Measurements from ENCODE around the gene PLEKHA7. TPM values are rescaled to one million over a fixed set of nuclear protein-coding genes. Genes with fewer than 3 reads are reported as not detected.

The PLEKHA7 gene
- total RNA-seq, 6 donors from 2014 or later = 27.5 to 87.0 (median 48.6) TPM

DNA sequence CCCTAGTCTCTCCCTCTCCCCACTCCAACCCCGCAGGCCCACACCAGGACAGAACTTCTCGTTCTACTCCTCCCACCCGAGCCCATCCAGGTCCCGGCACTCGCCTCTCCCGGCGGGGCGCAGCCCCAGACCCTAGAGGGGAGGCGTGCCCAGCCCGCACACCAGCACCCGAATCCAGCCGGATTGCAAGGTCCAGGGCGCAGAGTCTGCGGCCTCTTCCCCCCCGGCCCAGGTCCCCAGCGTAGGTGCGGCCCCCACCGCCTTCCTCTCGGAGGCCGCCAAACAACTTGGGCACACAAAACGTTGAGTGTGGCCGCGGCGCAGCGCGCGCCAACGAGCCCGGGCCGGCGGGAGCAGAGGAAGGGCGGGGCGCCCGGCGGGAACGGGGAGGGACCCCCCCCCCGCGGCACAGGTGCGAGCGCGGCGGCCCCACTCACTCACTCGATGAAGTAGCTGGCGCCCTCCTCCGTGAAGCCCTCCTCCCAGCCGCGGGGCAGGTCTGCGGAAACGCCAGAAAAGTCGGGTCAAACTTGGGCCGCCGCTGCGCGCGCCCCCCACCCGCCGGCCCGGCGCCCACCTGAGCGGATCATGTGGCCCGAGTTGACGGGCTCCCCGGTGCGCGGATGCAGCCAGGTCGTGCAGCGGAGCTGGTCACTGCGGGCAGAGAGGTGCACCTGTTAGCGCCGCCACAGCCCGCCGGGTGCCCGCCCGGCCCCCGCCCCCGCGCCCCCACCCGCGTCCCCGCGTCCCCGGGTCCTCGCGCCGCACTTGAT, 480 bp downstream of the PLEKHA7 start:
- H3K27me3 ChIP-seq = peaks cover 2 to 10% (median 6%) of the 10 kb centered on the region in 4 donors
- TF ChIP-seq, protein P1, sequence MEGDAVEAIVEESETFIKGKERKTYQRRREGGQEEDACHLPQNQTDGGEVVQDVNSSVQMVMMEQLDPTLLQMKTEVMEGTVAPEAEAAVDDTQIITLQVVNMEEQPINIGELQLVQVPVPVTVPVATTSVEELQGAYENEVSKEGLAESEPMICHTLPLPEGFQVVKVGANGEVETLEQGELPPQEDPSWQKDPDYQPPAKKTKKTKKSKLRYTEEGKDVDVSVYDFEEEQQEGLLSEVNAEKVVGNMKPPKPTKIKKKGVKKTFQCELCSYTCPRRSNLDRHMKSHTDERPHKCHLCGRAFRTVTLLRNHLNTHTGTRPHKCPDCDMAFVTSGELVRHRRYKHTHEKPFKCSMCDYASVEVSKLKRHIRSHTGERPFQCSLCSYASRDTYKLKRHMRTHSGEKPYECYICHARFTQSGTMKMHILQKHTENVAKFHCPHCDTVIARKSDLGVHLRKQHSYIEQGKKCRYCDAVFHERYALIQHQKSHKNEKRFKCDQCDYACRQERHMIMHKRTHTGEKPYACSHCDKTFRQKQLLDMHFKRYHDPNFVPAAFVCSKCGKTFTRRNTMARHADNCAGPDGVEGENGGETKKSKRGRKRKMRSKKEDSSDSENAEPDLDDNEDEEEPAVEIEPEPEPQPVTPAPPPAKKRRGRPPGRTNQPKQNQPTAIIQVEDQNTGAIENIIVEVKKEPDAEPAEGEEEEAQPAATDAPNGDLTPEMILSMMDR (IDR thresholded peaks at IDR 0.05) = no peak
- TF ChIP-seq EP300 (IDR thresholded peaks at IDR 0.05) = no peak
- TF ChIP-seq POLR2AphosphoS5 (IDR thresholded peaks at IDR 0.05) = no peak
- TF ChIP-seq POLR2A (IDR thresholded peaks at IDR 0.05) = no peak
- H3K4me3 ChIP-seq = peak overlapping the region; percentile 11 to 84 (median 66)
- no peaks in the 10 kb centered on the region for H3K9me3 ChIP-seq
- peak overlapping the region; percentile 69 to 76 (median 76) for H3K27ac ChIP-seq
- no peaks in the 10 kb centered on the region for H3K36me3 ChIP-seq
- peaks cover 4 to 21% (median 6%) of the 10 kb centered on the region in 4 donors for H3K4me1 ChIP-seq
- DNase-seq (peak; percentile 50 to 92), ATAC-seq (ENCODE audit: low FRiP score in 2 of 2) (peak; percentile 52 to 56)
- 0 to 1% methylated on average over 10 to 32 of the region's 85 CpGs for WGBS, 2 donors

GRCh38 chr11:17012712-17013547, 1.3 kb downstream of the PLEKHA7 start:
- ATAC-seq (ENCODE audit: low FRiP score in 2 of 2) (peak; percentile 76 to 77), DNase-seq (peak; percentile 75 to 84)
- peaks cover 6 to 21% (median 8%) of the 10 kb centered on the region in 4 donors for H3K4me1 ChIP-seq
- H3K9me3 ChIP-seq = no peaks in the 10 kb centered on the region
- H3K36me3 ChIP-seq = no peaks in the 10 kb centered on the region
- WGBS, 2 donors = 36 to 50% methylated on average over 15 to 33 of the region's 38 CpGs
- TF ChIP-seq, protein P1 (IDR thresholded peaks at IDR 0.05) = no peak
- TF ChIP-seq POLR2AphosphoS5 (IDR thresholded peaks at IDR 0.05) = peak in 1 of 2 donors; percentile 10
- TF ChIP-seq POLR2A (IDR thresholded peaks at IDR 0.05) = peak in 1 of 4 donors; percentile 12
- peaks cover 2 to 10% (median 6%) of the 10 kb centered on the region in 4 donors for H3K27me3 ChIP-seq
- peak overlapping the region; percentile 11 to 84 (median 66) for H3K4me3 ChIP-seq
- peak overlapping the region; percentile 69 to 76 (median 76) for H3K27ac ChIP-seq

DNA sequence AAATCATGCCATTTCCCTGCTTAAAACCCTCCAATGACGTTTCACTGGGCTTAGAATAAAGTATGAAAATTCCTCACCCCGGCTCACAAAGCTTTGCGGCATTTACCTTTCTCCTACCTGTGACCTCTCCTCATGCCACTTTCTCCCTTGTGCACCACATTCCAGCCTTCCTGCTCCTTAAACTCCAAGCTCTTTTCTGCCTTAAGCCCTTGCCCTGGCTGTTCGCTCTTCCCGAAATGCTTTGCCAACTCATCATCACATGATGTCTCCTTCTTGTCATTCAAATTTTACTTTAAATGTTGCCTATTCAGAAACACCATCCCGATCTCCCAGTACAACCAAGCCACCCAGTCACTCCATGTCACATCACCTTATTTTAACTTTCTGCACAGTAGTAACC, 2.0 kb downstream of the PLEKHA7 start:
- no peak for DNase-seq
- ATAC-seq (ENCODE audit: low FRiP score in 2 of 2) = no peak
- H3K4me3 ChIP-seq = peak overlapping the region in 1 of 4 donors; percentile 78
- H3K4me1 ChIP-seq = peaks cover 6 to 21% (median 10%) of the 10 kb centered on the region in 4 donors
- H3K27me3 ChIP-seq = peaks cover 2 to 10% (median 6%) of the 10 kb centered on the region in 4 donors
- 86 to 92% methylated on average over 6 of the region's 6 CpGs for WGBS, 2 donors
- TF ChIP-seq EP300 (IDR thresholded peaks at IDR 0.05) (no peak), POLR2AphosphoS5 (IDR thresholded peaks at IDR 0.05) (no peak), POLR2A (IDR thresholded peaks at IDR 0.05) (no peak)
- TF ChIP-seq, protein P1 (IDR thresholded peaks at IDR 0.05) = no peak
- H3K27ac ChIP-seq = no peak overlapping the region
- no peaks in the 10 kb centered on the region for H3K36me3 ChIP-seq
- no peaks in the 10 kb centered on the region for H3K9me3 ChIP-seq

DNA sequence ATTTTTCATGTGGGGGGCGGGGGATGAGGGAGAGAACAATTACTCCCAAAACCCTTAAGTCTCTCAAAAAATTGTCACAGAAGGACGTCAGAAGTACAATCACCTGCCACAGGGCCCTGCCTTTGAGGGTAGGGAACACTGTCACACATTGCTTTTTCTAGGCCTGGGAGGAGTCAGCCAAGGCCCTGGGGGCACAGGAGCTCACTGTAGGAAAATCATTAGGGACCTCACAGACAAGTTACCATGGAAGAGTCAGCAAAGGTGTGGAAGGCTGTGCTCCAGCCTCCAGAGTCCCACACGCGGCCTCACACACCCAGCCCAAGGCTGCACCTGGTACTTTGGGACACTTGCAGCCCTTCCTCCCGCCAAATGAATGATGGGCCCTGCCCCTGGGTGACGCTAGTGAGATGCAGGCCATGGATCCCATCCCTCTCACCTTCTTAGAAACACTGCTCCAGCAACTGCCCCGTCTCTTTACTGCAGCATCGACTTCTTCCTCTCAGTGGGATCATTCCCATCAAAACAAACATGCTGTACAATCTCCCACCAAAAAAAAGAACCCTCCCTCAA, 3.3 kb downstream of the PLEKHA7 start:
- H3K4me1 ChIP-seq = peaks cover 6 to 21% (median 10%) of the 10 kb centered on the region in 4 donors
- TF ChIP-seq POLR2A (IDR thresholded peaks at IDR 0.05) = no peak
- TF ChIP-seq POLR2AphosphoS5 (IDR thresholded peaks at IDR 0.05) = no peak
- TF ChIP-seq, protein P1 (IDR thresholded peaks at IDR 0.05) = no peak
- no peak for TF ChIP-seq EP300 (IDR thresholded peaks at IDR 0.05)
- ATAC-seq (ENCODE audit: low FRiP score in 2 of 2) (no peak), DNase-seq (no peak)
- H3K27me3 ChIP-seq = peaks cover 2 to 10% (median 6%) of the 10 kb centered on the region in 4 donors
- H3K9me3 ChIP-seq = no peaks in the 10 kb centered on the region
- no peak overlapping the region for H3K4me3 ChIP-seq
- no peak overlapping the region for H3K27ac ChIP-seq
- 81 to 90% methylated on average over 7 to 8 of the region's 8 CpGs for WGBS, 2 donors
- no peaks in the 10 kb centered on the region for H3K36me3 ChIP-seq

Data from upper lobe of left lung (tissue), 6 donors.